Skeletal muscle cell (primary cell): ENCODE data around the gene PIK3R5.

Source experiments
- DNase-seq: peaks from one replicate; pipeline ENCODE4 v3.0.0-alpha.2; 2010; ENCODE audit warnings: low read depth
- H3K4me3 ChIP-seq: 2 replicates; pipeline ENCODE4 v1.5.1; 2011; ENCODE audit warnings: low read depth, mild to moderate bottlenecking, control low read depth, low read length, moderate library complexity

PIK3R5 gene, protein sequence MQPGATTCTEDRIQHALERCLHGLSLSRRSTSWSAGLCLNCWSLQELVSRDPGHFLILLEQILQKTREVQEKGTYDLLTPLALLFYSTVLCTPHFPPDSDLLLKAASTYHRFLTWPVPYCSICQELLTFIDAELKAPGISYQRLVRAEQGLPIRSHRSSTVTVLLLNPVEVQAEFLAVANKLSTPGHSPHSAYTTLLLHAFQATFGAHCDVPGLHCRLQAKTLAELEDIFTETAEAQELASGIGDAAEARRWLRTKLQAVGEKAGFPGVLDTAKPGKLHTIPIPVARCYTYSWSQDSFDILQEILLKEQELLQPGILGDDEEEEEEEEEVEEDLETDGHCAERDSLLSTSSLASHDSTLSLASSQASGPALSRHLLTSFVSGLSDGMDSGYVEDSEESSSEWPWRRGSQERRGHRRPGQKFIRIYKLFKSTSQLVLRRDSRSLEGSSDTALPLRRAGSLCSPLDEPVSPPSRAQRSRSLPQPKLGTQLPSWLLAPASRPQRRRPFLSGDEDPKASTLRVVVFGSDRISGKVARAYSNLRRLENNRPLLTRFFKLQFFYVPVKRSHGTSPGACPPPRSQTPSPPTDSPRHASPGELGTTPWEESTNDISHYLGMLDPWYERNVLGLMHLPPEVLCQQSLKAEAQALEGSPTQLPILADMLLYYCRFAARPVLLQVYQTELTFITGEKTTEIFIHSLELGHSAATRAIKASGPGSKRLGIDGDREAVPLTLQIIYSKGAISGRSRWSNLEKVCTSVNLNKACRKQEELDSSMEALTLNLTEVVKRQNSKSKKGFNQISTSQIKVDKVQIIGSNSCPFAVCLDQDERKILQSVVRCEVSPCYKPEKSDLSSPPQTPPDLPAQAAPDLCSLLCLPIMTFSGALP

DNA sequence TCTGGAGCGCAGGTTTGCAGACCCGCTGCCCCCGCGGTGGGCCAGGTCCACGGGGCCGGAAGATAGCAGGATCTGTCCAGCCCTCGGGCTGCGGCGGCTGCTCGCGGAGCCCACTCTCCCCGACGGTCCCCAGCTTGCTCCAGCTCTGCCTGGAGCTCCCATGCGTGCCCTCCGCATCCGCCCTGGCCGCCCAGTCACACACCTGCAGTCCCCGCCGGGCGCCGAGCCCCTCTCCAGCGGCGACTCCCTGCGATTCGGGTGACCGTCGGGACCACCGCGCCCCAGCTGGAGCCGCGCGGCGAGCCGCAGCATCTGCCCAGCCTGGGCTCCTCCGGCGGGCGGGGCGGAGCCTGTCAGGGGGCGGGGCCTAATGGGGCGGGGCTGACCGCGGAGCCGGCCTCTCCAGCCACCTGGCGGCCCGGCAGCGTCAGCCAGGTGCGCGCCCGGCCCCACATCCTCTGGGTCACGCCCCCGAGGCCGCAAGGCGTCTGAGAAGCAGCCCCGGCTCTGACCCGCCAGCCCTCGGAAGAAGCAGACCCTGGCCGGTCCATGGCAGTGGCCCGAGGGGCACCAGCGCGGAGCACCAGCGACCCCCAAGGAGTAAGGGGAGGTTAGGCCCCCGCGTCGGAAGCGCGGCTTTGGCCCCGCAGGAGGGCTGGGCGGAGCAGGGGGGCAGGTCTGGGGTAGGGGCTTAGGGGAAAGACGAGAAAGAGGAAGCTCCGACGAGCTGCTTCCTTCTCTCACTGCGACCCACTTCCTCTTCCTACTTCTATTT, at the start of gene PIK3R5:
TSS of gene PIK3R5 (minus strand) at position 314 of the 775 bp plus-strand sequence. CDS start 54,213 bp downstream, outside the sequence.
- DNase-seq, result no peak
- H3K4me3 ChIP-seq, result no peak within 1 kb of the TSS

DNA sequence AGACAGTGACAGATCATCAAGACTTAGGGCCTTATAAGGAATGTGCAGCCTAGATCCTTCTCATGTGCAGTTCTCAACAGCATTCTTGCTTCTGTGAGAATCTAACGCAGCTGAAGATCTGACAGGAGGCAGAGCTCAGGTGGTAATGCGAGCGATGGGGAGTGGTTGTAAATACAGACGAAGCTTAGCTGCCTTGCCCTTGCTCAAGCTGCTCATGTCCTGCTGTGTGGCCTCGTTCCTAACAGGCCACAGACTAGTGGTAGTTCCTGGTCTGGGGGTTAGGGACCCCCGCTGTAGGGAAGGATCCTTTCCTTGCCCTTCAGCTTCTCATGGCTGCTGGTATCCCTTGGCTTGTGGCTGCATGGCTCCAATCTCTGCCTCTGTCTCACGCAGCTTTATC, 45.5 kb upstream of the PIK3R5 start:
- no peak overlapping the region for H3K4me3 ChIP-seq

DNA sequence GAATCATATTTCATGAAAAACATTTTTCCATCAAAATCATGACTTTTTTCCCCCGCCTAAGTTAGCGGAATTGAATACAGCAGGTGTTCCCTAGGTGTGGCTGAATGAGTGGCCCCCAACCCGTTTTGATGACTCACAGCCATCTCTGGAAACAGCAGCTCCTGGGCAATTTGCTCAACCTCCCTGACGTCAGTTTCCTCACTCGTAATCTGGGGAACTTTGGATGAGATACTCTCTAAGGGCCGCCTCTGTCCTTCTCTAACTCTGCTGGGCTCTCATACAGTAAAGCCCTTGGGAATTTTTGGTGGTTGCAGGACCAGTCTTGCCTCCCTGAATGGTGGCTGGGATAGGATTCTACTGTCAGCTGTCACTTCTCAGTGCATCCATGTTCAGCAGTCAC, 44.2 kb upstream of the PIK3R5 start:
- no peak overlapping the region for H3K4me3 ChIP-seq
- no peak for DNase-seq

More for the DNA sequence above, 45.5 kb upstream of the PIK3R5 start:
- DNase-seq, result no peak

DNA sequence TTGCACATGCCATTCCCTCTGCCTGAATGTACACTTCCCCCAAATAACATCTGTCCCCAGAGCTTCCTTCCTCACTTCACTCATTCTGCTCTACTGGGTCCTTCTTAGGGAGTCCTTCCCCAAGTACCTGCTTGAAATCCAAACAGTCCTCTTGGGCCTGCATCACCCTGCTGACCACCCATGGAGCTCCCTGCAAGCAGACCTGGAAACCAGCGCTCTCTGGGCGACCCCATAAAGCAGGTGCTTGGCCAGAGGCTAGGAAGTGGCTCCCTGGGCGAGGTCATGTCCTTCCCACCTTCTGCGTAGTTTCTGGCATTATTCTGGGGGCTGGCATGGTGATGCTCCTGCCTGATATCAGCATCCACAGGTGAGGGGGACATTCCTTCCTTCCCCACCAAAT, 43.6 kb upstream of the PIK3R5 start:
- no peak overlapping the region for H3K4me3 ChIP-seq
- DNase-seq, result no peak

DNA sequence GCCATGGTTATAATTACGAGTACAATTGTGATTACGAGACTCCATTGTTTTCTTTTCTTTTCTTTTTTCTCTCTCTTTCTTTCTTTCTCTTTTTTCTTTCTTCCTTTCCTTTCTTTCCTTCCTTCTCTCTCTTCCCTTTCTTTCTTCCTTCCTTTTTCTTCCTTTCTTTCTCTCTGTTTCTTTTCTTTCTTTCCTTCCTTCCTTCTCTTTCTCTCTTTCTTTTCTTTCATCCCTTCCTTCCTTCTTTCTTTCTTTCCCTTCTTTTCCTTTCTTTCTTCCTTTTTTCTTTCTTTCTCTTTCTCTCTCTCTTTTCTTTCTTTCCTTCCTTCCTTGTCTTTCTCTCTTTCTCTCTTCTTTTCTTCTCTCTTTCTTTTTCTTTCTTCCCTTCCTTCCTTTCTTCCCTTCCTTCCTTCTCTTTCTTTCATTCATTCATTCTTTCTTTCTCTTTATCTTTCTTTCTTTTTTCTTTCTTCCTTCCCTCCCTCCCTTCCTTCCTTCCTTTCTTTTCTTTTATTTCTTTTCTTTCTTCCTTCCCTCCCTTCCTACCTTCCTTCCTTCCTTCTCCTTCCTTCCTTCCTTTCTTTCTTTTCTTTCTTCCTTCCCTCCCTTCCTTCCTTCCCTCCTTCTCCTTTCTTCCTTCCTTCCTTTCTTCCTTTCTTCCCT, 41.7 kb upstream of the PIK3R5 start:
- H3K4me3 ChIP-seq, result no peak overlapping the region
- no peak for DNase-seq

DNA sequence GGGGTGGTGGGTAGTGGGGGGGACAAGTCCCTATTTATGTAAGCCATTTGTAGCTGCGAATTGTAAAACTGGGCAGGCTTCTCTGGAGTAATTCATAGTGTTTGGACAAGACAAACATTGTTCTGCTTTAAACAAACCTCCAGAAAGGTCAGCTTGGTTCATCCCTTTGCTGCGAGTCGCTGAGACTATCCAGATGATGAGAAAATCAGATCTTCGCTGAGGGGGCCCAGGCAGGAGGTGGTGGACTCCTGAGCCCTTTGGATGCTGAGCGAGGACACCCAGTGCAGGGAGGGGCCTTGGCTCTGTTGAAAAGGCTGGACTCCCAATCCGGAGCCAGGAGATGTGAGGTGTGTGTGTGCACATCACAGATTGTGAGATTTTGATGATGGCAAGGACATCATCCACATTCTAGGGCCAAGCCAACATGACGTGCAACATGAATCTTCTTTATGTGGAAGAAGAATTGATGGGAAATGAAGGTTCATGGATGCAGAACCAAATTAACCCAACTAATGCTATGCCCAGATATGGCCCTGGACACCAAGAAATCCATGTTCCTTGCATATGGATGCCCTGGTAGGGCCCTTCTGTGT, 40.8 kb upstream of the PIK3R5 start:
- H3K4me3 ChIP-seq, result no peak overlapping the region
- DNase-seq, result no peak

DNA sequence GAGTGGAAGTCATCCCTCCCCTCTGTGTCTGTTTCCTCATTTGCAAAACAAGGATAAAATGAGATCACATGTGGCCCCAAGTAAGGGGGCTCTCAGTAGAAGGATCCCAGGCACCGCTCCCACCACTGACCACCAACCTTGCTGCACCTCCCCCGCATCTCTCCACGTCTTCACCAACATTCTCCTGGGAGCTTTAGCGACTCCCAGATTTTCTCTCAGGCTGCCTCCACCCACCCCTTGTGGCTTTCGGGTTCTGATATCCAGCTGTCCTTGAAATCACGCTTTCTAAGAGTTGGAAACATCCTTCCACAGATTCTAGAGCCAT, 39.4 kb upstream of the PIK3R5 start:
- DNase-seq, result no peak
- H3K4me3 ChIP-seq, result no peak overlapping the region

DNA sequence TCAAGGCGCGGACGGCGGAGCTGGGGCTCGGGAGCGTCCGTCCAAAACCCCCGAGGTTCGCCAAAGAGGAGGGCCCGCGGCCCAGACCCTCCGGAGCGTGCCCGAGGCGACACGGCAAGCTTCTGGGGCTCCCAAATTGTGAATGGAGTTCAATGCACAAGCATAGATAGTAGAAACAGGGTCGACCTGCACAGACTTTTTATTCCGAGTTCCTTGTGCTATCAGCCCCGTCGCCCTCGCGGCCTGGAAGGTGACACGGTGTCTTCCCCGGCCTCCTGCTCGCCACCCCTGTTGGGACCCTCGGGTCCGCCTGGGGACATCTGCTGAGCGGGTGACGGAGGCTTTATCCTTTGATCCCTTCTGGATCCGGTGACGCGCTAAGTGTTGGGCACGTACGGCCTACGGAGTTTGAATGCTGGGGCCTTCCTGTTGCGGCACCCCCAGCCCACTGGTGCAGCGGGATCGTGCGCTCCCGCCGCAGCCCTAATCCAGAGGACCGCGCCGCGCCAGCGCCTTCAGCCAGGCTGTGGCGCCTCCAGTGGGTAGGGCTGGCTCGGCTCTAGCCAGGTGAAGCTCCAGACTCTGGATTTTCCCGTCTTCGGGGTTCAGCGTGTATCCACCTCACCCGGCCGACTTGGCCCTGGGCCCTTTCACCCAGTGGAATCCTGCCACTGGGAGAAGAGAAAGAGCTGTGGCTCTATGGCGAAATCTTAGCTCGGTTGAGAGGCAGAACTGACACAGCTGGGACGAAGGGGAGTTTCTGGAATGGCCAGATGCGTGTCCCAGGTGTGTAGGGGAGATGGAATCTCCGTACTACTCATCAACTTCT, 38.8 kb upstream of the PIK3R5 start:
- no peak for DNase-seq
- H3K4me3 ChIP-seq, result no peak overlapping the region

DNA sequence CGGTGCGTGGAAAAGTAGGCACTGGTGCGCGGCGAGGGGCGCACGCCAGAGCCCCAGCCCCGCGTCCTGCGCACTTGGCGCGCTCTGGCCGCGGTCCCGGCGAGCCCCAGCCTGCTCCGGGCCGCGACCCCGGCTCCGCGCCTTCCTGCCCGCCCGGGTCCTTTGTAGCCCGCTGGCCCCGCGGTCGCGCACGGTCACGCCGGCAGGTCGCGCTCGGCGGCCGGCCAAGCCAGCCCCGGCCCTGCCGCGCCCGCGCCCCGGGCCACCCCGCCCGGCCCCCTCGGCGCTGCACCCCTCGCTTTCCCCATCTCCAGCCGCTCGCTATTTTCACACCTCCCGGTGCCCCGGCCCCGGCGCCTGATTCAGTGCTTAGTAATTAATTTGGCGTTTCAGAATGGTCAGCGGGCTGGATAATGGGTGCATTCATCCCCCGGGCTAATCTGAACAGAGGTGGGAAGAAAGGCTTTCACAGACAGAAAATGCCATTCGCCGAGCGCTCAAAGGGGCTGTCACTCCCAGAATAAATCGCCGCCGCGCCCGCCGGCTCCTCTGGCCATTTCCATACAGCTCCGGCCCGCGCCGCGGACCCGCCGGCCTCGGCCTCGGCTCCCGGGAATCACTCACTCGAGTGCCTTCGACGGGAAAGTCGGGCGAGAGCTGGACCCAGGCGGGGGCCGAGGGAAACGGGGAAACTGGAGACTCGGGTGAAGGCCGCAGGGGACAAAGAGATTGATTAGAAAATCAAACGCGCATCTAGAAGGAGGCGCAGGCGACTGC, 38.0 kb upstream of the PIK3R5 start:
- no peak for DNase-seq
- H3K4me3 ChIP-seq, result peak overlapping the region; percentile 18

DNA sequence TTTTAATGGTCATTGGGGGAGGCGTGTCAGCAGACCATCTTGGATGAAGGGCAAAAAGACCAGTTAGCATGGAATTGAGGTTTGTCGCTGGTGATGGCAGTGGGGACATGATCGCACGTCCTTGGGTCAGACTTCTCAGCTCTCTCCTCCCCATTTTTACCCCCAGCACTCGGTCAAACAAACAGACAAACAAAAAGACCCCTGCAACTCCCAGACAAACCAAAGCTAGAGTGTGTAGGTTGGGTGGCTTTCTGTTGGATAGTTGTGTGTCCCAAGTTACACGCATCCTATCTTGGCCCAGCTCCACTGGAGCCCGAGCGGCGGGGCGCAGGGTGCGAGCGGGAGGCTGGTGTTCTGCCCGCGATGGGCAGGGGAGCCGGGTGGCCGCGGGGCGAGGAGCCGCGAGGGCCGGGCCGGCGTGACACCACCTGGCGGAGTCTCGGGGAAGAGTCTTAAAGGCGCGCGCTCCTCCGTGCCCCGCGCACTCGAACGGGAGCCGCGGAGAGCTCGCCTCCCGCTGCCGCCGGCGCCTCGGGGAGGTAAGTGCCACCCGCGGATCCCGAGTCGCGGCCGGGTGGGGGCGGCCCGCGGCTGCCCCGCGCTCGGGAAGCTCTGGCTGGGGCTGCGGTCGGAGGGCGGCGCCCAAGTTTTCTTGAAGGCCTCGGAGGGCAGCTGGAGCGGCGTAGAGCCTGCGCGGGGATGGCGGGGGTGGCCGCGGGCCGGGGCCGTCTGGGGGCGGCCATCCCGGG, 37.3 kb upstream of the PIK3R5 start:
- peak overlapping the region; percentile 18 for H3K4me3 ChIP-seq
- no peak for DNase-seq

DNA sequence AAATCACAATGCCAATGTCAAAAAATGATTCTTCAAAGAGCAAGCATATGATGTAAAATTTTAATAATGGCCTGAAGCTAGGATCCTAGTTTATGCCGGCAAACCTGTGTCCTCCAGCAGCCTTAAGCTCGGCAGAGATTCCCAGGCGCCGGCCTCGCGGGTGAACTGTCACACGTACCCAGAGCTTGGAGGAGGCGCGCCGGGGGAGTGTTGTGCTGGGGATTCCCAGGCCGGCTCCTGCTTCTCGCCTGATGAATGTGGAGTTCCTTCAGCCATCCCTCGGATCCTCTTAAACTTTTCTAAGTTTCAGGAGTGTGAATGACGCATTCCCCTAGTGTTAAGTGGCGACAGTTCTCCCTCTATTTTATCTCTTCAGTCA, 36.7 kb upstream of the PIK3R5 start:
- DNase-seq, result no peak
- no peak overlapping the region for H3K4me3 ChIP-seq

DNA sequence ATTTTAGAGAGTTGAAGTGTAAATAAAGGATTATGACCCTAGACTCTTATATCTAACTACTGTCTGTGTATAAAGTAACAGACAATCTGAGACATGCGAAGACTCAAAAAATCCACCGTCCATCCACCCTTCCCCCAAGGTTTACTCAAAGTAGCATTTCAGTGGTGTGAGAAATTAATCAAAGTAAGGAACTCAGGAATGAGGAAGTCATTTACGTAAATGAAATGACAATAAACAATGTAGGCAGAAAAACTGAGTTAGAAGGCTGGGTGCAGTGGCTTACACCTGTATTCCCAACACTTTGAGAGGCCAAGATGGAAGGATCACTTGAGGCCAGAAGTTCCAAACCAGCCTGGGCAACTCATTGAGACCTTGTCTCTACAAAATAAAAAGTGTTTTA, 36.1 kb upstream of the PIK3R5 start:
- DNase-seq, result no peak

DNA sequence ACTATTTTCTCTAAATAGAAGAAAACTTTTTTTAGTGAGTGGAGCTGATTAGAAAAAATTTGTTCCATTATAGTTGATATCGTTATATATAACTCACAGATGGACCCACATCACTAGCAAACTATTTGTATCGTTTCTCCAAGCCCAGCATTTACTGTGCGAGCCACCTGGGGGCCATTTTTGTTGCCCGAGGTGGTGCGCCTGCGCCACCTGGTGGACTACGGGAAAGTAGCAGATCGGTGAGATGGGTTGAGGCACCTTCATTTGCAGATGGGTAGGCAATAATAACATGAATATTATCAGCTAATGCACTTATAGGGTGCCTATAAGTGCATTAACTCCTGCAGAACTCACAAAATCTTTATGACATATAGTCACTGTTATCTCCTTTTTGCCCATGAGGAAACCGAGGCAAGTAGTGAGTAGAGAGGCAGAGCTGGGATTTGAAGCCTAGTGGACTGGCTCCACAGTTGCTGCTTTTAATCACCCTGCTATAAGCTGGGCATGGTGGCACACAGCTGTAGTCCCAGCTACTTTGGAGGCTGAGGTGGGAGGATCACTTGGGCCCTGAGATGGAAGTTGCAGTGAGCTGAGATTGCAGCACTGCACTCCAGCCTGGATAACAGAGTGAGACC, 32.6 kb upstream of the PIK3R5 start:
- no peak overlapping the region for H3K4me3 ChIP-seq
- no peak for DNase-seq

More for the DNA sequence above, 36.1 kb upstream of the PIK3R5 start:
- no peak overlapping the region for H3K4me3 ChIP-seq

DNA sequence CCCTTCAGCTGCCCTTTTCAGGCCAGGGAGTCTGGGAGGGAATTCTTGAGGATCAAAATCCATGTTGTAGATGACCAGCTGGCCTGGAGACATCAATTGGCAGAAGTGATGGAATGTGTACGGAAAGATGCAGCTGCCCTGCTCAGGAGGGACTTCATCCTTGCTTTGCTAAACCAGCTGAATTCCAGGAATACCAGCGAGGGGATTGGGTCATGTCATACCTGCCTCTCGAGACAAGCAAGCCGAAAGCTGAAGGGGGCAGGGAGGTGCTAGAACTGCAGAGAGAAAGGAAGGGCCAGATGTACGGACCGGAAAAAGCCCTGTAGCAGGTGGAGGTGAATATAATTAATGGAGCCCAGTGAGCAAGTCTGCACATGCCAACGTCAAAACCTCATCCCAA, 30.2 kb upstream of the PIK3R5 start:
- DNase-seq, result no peak
- no peak overlapping the region for H3K4me3 ChIP-seq

DNA sequence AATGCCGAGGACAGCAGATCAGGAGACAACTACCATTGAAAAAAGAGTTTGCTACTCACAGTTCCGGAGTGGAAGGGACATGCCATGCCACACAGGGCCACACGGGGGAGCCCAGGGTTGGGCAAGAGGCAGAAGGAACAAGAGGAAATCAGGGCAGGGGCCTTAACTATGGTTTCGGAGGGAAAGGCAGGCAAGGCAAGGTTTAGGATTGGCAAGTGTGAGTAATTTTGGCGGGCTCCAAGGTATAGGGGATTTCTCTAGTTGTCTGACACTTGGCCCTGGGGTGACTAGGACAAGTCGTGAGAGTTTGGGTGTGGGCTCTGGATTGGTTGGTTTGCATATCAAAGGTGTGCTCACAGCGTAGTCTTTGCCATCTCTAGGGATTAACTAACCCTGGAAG, 28.8 kb upstream of the PIK3R5 start:
- no peak for DNase-seq
- no peak overlapping the region for H3K4me3 ChIP-seq

DNA sequence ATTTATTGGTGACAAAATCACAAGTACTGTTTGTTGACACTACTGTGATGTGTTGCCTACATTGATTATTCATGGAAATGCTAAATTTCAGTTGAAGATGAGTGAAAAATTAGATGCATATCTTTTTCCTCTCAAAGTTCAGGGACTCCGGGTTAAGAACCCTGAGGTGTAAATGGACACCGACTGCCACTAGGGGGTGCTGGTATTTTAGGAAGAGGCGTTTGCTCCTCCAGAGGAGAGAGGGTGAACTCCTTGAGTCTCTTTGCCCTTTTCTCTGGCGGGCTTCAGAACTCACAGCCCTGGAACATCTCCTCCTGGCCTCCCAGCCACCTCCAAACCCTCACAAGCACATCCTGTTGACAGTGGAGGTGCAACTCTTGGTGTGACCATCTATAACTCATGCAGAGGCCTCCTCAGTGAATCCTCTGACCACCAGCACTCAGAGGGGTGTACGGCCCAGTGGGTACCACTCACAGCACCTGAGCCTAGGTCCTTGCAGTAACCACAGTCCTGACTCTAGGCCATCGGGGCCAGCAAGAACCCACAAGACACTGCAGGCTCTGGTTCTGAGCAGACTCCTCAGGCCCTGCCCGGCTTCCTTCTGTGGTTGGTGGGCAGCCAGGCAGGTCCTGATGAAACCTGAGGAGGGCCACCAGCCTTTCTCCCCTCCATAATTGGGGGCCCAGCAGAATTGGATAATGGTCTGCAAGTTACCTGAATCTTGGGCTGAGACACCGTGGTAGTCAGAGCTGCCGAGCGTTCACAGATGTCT, 26.2 kb upstream of the PIK3R5 start:
- DNase-seq, result no peak
- H3K4me3 ChIP-seq, result no peak overlapping the region
